Umbilical cord (tissue), 2 donors: ENCODE results near the gene NPFF. TPM values are rescaled to one million over a fixed set of nuclear protein-coding genes. Genes with fewer than 3 reads are reported as not detected.
"Not testable (repeated sequence)": the region's sequence is repeated elsewhere in the genome, so short reads cannot be mapped to it uniquely, and the experiment has no call there.

ENCODE experiments used
- DNase-seq: peaks from one replicate; pipeline ENCODE4 v3.0.0-alpha.2; 2015; ENCODE audit warnings: low spot score
- total RNA-seq: library from RNA; depleted of rRNA; stranded (reverse); fragments of >200 nt; gene quantifications from one replicate; pipeline ENCODE4 v1.2.3, GENCODE V29; 2014; ENCODE audit warnings: low replicate concordance; ENCODE audit not compliant: insufficient read depth

Gene NPFF
- not detected for total RNA-seq

DNA sequence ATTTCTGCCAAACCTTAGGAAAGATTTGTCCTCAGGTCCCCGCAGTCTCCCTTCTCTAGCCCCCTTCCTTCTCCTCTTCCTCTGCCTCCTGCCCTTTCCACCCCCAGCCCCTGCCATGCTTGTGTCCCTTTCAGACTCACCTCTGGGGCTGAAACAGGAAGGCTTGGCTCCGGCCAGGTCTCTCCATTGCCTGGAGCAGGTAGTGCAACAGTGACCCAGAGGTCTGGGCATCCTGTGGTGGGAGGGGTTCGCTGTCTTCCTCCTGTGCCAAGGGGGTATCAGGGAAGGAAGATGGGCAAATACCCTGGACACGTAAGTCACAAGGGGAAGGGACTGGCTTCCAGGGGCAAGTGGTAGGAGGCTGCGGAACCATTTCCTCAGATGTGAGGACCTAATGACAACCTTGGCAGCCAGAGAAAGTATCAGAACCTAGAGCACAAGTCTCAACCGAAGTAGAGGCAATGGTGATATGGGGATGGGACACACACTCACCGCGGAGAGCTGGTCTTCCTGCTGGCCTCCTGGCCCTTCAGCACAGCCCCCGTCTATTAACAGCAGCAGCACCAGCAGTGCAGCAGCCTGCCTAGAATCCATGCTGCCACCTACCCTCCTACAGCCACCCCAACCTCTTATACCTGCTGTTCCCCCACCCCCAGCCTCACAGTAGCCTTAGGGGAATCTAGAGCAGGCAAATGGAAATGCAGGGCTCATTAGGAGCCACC is at the start of gene NPFF:
Gene NPFF, minus strand, starts transcription at position 604 of the 722 bp plus-strand sequence. Its CDS starts 10 bp downstream, at position 594.
- no peak for DNase-seq

DNA sequence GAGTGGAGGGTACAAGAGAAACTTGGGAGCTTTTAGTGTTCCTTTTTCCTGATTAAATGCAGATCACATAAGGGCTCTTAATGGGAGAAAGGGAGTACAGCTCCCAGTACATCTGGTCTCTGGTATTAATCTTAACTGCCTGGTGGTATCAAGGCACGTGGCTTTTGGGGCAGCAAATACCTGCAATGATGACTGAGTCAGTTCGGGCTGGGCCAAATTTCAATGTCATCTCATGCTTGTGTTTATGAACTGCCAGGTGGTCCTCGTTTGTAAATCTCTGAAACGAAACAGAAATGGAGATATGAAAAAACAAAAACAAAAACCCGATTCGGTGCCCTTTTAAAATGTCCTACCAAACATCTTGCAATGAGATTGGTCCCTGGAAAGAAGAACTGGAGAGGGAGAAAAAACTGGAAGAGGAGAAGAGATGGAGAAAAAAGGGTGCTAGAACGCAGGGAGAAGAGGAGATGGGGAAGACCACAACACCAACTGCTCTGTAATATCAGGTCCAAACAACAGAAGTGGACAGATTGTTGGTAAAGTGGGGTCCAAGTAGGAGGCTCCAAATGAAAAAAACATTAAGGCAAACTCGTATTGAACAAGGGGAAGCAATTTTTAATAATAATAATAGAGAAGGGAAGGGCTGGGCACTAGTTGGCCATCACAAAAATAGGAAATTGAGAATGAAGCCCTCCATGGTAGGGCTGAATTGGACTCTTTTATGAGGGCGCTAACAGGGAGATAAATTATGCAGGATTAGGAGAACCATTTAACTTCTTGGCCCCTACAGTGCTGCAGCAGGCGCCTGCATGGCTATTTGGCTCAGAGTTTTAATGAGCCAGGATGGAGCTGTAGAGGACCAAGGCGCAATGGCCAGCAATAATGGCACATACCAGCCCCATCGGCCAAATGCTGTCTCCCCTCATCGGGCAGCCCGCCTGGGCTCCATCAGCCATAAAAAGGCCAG is 45.4 kb upstream of the NPFF start:
- DNase-seq = no peak

- DNase-seq = no peak
Measured at GRCh38 chr12:53551889-53552291, 44.6 kb upstream of the NPFF start.

- DNase-seq = no peak
Measured at GRCh38 chr12:53550595-53550994, 43.3 kb upstream of the NPFF start.

- not testable (repeated sequence) for DNase-seq
Measured at GRCh38 chr12:53550131-53550530, 42.8 kb upstream of the NPFF start.

GRCh38 chr12:53548354-53548753 is 41.1 kb upstream of the NPFF start:
- DNase-seq = not testable (repeated sequence)

- DNase-seq = peak; percentile 75
Measured at GRCh38 chr12:53543539-53543938, 36.3 kb upstream of the NPFF start.

- no peak for DNase-seq
Measured at GRCh38 chr12:53539526-53539925, 32.2 kb upstream of the NPFF start.

- no peak for DNase-seq
Measured at GRCh38 chr12:53538209-53538689, 31.0 kb upstream of the NPFF start.

GRCh38 chr12:53536962-53537361 is 29.7 kb upstream of the NPFF start:
- DNase-seq = no peak

- no peak for DNase-seq
Measured at GRCh38 chr12:53533471-53533870, 26.2 kb upstream of the NPFF start.

DNA sequence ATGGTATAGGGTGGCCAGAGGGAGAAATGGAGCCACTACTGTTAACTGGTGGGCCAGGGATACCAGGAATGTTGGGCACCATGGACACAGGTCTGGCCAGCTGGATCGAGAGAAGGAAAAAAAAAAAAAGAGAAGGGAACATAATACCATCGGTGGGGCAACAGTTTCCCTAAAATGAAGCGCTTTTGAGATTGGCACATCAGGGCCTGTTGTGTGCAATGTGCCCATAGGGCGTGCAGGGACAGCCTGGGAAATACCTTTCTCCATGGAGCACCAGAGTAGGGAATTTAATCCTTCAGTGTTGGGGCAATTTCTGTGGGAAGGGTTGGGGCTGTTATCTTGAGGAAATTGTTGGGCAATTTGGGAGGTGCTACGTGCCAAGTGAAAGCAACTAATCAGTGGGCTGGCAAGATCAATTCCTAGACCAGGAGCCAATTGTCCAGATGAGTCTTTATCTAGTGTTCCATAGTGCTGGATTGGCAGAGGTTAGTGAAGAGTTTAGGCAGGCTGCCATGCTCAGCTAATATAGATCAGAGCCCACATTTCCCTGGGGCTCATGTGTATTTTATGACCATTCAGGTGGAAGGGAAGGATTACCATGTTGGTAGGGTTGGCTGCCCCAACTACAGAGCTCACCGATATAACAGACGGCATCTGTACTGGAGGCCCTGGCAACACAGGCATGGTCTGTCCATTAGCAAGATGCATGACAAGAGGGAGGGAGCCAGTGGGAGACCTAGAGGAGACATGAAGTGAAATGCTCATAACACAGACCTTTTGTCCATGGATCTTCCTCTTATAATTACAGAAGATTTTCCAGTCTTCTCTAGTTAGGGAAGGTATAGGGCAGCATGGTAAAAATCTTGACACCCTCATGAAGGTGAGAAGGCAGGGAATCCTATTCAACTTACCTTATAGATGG is 25.5 kb upstream of the NPFF start:
- no peak for DNase-seq

GRCh38 chr12:53532021-53532420 is 24.7 kb upstream of the NPFF start:
- DNase-seq = no peak

DNA sequence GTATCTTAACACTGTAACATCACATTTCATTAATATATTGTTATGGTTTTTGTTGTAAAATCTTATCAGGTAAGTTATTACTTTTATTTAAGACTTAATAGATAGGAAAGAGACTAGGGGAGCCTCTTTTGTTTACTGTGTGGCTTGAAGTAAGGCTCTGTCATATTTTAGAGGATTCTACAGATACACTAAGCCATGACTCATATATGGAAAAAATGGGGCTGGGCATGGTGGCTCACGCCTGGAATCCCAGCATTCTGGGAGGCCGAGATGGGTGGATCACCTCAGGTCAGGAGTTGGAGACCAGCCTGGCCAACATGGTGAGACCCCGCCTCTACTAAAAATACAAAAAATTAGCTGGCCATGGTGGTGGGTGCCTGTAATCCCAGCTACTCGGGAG is 23.6 kb upstream of the NPFF start:
- DNase-seq = no peak

- no peak for DNase-seq
Measured at GRCh38 chr12:53530061-53530460, 22.8 kb upstream of the NPFF start.

- DNase-seq = no peak
Measured at GRCh38 chr12:53524476-53524875, 17.2 kb upstream of the NPFF start.

- DNase-seq = no peak
Measured at GRCh38 chr12:53523131-53523530, 15.8 kb upstream of the NPFF start.

GRCh38 chr12:53518381-53518780 is 11.1 kb upstream of the NPFF start:
- no peak for DNase-seq

- no peak for DNase-seq
Measured at GRCh38 chr12:53516758-53517455, 9.6 kb upstream of the NPFF start.

DNA sequence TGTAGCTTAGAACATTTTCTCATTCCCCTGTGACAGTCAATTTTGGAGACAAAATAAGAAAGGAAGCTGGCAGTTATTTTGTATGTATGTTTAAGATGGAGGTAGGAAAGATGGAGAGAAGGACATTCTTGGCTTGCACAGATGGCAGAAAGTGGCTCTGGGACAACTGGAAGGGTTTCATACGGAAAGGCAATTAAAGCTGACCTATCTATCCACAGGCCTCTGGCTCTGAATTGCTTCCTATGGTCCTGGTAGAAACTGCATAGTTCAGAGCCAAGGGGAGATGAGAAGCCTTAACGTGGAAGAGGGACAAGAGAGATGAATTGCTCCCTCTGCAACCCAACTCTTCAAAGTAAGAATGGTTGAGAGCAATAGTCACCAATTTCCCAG is 8.0 kb upstream of the NPFF start:
- no peak for DNase-seq
